Daoy (cell line): ENCODE results near the gene INS. TPM values are rescaled to one million over a fixed set of nuclear protein-coding genes. Genes with fewer than 3 reads are reported as not detected.
"Not testable (repeated sequence)": the region's sequence is repeated elsewhere in the genome, so short reads cannot be mapped to it uniquely, and the experiment has no call there.

Experiments
- DNase-seq: peaks from one replicate; pipeline ENCODE4 v3.0.0-alpha.2; 2015; ENCODE audit warnings: low read depth
- total RNA-seq: library from RNA; depleted of rRNA; stranded (reverse); fragments of >200 nt; shearing (Covaris generic); gene quantifications from 2 replicates; pipeline ENCODE4 v1.2.3, GENCODE V29; 2014

Gene INS
- total RNA-seq, 1 experiment from 2014 or later: not detected

DNA sequence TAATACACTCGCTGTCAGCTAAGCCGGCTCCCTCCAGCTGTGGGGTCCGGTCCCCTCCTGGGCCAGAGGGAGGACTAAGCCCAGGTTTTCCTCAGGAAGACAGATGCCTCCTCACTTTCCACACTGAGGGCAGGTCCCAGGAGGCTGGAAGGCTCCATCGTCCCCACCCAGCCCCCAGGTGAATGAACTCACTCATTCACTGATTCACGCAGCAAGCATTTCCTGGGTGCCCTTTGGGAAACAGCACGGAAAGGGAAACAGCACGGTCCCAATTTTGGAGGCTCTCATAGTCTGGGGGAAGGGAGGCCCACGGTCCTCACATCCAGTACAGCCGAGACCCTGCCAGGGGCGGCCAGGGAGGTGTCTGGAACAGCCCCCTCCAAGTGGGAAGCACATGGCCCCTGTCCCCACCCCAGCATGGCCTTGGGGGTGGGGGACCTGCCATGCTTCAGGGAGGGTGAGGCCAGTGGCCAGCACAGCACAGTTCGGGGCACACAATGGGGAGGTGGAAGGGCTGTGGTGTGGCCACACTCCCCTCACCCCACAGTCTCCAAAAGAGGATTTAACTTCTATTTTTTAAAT lies 19.9 kb upstream of the INS start:
- no peak for DNase-seq

DNA sequence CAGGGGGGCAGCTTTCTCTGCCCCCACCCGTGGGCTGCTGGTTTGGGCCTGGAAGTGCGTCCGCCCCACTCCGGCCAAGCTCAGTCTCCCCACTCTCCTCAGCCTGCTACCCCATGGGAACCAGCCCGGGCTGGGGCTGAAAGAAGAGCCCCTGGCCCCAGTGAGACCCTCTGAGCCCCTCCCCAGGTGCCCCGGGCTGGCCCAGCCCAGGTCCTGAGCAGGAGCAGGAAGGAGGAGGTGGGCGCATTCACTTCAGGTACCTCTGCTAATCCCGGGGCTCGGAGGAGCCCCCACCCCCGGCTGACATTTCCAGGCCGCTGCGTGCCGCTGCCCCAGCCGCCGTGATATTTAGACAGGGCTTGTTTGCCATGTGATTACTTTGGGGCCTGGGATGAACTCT lies 19.3 kb upstream of the INS start:
- no peak for DNase-seq

DNA sequence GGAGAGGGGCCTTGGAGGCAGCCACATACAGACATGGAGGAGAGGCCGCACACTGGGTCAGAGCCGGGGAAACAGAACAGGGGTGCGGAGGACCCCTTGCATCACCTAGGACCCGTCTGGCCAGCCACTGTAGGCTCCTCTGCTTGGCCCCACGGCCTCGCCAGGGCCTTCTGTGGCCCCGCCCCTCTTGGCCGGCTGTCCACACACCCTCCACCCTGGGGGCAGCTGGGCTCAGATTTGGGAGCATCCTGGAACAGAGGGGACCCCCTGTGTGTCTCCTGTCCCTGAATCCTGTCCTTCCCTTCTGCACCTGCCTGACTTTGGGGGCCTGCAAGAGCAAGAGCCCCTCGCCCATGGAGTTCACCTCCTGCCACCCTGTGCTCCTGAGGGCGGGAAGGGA lies 18.5 kb upstream of the INS start:
- no peak for DNase-seq

DNA sequence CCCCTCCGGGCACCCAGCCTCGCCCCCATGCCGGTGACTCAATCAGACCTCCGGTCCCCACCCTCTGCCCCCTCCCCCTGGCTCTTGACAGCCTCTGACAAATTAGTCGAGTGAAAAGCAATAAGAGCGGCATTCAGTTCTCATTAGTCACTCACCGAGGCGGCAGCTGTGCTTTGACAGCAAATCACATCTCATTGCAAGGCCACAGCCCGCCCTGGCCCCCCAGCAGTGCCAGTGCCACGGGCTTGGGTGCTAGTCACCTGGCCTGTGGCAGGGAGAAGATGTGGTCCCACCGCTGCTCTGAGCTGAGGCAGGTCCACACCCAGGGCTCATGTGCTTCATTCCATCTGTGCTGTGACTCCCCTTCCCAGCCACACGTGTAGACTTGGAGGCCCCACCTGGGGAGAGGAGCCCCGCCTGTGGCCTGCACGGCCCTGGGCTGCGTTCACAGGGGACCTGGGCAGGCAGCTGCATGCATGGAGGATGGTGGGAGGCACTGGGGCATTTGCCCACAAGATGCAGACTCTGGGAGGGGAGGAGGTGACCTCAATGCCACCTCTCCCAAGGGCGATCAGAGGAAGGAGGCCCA lies 18.0 kb upstream of the INS start:
- DNase-seq: peak; percentile 89

DNA sequence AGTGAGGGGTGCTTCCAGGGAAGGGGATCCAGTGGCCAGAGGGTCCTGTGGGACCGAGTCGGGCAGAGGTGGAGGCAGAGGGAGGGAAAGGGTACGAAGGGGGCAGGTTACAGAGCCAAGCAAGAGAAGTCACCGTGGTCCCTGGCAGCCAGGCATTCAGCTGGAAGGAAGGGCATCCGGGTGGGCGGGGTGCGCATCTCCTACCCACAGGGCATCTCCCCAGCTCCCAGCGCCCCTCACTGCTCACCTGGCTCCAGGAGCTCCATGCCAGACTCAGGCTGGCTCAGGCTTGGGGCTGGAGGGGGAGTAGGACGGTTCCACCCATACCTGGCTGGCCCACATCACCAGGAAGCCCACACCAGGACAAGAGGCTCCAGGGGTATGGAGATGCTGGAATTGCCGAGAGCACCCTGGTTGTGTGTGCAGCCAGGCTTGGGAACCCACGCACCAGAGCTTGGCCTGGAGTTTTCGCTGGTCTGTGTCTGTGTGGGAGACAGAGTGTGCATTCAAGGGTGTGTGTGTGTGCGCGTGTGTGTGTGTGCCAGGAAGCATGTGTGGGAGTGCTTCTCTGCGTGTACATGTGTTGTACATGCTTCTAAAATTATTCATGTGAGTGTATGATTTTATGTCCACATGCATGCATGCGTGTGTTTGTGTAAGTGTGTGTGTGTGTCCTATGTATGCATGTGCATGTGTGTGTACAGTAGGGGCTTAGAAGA lies 17.2 kb upstream of the INS start:
- not testable (repeated sequence) for DNase-seq

DNA sequence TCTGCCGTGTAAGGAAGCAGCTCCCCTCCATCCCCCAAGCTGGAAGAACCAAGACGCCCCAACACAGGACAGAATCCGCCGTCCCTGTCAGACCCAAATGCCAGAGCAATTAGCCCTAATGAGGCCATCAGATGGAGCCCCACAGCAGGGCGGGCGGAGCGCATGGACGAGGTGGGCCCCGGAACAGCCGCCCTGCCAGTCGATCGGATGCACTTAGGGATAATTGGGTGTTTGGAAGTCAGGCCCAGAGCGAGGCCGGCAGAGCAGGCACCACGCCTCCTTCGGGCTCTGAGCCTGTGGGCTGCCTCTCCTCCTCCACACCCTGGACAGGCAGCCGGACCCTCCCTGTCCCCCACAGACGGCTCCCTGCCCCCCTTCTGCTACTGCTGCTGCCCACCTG lies 16.1 kb upstream of the INS start:
- DNase-seq: no peak

DNA sequence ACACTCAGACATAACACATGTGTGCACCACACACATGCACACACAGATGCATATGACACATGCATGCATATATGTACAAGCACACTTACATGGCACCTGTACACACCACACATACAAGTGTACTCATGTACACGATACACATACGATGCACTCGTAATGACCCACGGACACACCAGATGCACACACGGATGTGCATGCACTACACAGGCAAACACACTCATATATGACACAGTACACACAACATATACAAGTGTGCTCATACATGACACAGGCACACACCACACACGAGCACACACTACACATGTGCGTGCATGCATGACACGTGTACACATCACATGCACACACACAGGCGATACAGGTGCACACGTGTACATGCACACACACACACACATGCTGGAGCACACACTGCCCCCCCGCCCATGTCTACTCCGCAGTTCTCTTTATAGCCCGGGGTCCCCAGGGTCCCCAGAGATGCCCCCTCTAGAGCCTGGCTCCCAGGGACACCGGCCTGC lies 15.4 kb upstream of the INS start:
- no peak for DNase-seq

DNA sequence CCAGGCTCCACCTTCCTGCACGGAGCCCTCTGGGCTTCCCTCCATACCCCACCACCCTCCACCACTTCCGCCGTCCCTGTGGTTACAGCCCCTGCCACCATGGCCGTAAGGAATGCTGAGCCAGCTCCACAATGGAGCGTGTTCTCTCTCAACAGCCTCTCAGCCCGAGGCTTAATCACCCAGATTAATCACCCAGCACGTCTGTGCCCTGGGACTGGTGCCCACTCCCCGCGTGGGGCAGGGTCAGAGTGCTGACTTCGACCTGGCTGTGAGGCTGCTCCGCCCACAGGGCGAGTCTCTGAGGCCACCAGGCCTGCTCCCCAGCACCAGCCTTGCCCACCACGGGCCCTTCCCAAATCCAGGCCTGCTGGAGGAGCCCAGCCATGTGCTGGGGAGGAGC lies 14.7 kb upstream of the INS start:
- peak; percentile 85 for DNase-seq

DNA sequence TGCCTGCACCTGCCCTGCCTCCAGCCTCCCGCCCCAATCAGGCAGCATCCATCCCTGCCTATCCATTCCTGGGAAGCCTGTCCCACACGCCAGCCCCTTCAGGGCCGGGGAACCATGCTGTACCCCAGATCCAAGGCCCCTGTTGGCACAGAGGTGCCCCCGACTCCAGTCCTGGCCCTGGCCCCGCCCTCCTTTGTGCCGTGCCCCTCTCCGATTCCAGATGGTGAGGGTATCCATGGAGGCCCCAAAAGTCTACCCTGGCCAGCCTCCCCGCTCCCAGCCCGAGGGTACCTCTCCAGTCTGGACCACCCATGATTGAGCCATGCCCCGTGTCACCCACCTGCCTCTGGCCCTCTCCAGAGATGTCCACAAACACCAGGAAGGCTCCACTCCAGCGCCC lies 13.4 kb upstream of the INS start:
- no peak for DNase-seq

DNA sequence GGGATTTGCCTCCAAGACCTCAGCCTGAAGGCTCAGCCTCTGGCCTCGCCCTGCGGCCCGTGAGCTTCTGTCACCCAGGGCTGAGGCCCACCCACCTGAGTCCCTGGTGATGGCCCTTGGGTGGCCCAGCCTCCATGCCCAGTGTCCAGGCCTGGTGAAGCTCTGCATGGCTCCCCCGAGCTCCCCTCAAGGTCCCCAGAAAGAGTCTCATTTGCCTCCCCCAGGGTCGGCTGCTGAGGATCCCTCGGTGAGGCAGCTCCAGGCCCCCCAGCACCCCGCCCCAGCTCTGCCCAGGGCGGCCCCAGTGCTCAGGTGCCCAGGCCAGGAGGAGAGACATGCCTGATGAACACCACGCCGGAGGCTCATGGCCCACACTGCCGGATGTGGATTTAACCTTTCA lies 12.8 kb upstream of the INS start:
- no peak for DNase-seq

DNA sequence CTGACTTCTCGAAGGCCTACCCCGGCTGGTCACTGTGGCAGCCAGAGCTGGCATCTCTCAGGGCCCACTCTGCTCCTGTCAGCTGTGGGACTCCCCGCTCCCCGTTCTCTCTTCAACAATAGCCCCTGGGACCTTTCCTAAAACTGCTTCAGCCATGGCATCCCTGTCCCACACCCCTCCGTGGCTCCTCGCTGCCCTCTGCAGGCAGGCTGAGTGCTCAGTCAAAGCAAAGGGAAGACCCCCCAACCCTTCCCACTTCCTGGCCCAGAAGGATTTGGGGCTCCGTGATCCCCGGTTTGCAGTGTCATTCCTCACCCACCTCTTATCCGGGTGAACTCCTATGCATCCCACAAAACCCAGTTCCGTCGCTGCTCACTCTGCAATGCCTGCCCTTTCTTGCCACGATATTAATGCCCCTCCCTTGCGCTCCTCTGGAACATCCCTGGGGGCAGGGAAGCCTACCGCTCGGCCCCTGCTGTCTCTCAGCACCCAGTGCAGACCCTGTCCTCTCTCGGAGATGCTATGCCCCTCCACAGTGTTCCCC lies 12.2 kb upstream of the INS start:
- no peak for DNase-seq

DNA sequence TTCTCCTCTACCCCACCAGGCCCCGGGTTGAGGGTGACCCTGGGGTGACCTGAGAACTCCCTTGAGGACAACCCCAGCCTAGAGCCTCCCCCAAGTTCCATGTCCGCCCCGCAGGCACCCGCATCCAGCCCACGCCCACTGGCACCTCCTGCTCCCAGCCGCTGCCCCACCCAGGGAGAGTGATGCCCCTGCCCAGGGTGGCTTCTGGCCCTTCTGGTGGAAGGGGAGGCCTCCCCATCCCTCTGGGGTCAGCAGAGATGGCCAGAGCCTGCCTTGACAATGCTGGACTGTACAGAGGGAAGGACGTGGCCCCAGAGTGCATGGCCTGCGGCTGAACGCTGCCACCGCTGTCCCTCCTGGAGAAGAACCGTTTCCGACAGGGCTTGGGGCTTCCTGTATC lies 11.7 kb upstream of the INS start:
- no peak for DNase-seq

DNA sequence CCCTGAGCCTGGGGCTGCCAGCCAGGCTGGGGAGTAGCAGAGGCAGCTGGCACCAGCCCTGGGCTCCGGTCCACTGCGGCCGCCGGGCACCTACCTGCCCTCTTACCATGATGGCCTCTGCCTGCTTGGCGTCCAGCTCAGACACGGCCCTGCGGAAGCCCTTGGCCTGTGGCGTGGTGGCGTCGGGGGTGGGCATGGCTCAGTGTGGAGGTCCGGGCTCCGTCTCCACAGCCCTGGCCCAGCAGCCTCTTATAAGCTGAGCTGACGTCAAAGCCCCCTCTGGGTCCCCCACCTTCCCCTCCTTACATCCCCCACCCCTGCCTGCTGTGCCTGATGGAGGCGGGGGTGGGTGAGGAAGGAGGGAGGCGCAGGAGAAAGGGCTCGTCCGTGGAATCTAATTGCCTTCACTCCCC lies 10.6 kb upstream of the INS start, which contains the start of gene TH:
TH (minus strand) TSS at position 225 of the 413 bp plus-strand sequence; CDS start at position 196, 29 bp downstream.
- no peak for DNase-seq

DNA sequence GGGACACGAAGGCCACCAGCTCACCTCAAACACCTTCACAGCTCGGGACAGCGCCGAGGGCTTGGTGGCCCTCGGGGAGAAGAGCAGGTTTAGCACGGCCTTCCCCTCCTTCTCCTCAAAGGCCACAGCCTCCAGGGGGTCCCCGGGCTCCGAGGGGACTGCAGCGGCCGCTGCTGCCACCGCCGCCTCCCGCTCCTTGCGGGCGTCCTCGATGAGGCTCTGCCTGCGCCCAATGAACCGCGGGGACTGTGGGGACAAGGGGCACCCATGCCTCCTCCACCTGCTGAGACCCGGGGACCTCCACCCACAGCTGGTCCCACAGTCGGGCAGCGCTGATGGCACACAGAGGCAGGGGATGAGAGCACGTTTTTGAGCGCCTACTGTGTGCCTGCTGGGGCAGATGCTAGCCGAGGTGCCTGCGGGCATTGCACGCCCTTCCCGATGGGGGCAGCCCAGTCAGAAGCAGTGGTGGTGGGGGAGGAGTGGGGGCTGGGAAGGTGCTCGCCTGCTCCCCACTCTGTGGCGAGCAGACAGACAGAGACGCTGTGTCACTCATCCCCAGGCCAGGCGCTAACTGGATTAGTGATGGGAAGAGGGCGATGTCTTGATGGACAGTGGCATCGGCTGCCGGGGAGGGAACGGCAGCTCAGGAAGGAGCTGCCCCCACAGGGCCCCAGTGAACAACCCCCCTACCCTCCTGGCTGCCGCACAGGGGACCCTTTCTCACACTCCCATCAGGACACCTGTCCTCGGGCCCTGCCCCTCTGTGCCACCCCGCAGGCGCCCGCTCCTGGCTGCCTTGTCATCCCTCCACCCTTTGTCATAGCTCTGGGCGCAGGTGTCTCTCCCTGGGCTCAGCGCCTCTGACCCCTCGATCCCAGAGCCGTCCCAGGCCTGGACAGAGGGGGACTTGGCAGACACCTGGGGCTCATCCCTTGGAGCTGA lies 8.9 kb upstream of the INS start:
- DNase-seq: no peak

DNA sequence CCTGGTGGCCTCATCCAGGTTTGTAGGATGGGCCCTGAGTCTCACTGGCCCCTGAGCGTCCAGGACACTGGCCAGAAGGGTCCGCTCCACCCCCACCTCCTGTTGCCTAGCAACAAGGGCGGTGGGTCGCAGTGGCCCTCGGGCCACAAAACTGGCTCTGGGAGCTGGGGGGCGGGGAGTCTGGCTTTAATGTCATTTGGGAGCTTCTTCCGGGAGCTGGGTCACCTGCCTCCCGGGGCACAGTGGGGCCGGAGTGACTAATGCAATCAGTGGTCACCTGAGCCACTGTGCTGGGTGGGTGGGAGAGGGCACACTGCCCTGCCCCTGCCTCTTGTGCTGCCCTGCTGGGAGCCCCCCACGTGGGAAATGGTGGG lies 8.0 kb upstream of the INS start:
- no peak for DNase-seq

DNA sequence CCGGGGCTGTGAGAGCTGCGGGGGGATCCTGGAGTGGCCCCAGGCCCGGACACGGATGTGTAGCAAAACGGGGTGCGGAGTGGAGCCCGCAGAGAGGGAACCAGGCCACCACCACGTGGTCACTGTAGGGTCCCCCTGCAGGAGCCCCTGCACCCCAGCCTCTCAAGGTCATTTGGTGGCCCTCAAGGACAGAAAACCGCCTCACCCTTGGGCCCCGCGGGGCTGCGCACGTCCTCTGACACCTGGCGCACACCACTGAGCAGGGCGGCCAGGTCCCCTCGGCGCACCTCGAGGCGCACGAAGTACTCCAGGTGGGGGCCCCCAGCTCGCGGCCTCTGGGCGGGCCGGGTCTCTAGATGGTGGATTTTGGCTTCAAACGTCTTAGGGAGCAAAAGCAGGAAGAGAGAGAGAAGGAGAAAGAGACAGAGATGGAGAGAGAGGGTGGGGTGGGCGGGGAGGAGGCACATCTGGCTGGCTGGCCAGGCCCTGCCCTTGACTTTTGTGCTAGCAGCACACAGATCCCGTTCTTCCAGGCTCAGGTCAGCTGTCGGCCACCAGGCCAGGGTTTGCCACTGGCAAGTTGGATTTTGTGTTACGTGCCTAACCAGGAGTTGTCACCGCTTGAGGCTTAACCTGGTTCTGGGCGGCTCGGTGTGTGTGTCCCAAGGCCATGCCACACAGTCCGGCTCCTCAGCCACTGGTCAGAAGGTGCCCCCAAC lies 7.4 kb upstream of the INS start:
- no peak for DNase-seq

DNA sequence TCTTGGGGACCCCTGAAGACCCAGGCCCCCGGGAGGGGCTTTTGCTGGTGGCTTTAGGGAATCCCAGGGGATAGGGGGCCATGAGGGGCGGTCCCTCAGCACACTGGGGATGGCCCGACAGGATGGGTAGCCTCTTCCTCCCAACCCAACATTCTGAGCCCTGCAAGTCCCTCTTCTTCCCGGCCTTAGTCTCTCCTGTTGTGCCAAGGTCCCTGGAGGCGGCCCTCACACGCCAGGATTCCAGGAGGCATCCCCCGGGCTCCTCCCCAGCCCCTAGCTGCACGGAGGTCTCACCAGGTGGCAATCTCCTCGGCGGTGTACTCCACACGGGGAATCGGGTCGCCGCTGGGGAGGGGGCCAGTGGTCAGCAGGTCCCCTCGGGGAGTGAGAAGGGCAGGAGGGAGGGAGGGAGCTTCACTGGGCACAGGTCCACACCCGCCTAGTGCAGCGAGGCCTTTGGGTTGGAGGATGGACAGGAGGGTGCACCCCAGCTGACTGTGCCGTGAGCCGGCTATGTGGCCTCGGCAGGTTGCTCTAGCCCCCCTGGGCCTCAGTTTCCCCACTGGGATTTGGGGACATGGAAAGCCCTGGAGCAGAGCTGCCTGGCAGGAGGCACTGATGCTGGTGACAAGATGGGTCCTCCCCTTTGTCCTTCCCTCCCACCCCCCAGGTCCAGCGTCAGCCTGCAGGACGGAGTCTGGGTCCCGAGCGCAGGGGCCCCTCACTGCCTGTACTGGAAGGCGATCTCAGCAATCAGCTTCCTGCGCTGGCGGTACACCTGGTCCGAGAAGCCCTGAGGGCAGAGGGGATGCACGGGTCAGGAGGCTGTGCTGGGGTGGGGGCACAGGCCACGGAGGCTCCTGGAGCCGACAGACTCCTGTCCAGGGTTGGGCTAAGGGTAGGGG lies 6.4 kb upstream of the INS start:
- DNase-seq: no peak

DNA sequence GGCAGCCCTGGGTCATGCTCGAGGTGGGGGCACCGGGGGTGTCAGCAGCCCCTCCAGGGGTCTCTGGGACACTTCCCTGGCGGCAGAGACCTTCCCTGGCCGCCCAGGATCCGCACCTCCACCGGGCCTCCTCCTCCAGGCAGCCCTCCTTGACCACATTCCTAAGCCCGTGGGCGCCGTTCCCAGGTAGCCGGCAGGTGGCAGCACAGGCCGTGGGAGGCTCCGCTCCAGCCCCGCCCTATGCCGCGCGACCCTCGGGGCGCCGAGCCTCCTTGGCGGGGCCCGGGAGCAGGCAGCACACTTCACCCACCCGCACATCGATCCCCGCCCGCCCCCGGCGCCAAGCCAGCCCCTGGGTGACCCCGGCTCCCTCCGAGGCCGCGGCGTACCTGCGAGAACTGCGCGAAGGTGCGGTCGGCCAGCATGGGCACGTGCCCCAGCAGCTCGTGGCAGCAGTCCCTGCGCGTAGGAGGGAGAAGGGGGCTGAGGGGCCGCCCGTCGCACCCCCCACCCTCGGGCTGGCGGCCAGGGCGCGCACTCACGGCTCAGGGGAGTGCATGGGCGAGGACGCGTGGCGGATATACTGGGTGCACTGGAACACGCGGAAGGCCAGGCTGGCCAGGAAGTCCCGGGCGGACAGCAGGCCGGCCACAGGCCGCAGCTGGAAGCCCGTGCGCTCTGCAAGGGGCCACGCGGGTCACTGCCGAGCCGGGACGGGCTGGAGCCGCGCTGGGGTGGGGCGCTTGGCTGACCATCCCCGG lies 5.3 kb upstream of the INS start:
- peak; percentile 50 for DNase-seq

DNA sequence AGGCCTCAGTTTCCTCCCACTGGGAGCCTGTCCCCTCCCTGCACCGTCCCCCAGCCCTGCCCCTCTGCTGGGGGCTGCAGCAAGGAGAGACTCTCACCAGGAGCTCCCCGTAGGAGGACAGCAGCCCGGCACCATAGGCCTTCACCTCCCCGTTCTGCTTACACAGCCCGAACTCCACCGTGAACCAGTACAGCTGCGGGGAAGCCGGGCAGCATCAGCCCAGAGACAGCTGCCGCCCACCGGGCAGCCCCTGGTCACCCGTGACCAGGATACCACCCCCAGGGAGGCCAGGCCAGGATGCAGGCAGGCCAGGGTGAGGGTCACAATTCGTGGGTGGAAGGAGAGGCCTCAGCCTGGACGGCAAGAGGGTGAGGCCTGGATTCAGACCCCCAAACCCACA lies 4.6 kb upstream of the INS start:
- no peak for DNase-seq
